Activated CD4-positive, alpha-beta T cell treated with anti-CD3 and anti-CD28 coated beads for 36 hours (primary cell): ENCODE results near the gene XKR7. TPM values are rescaled to one million over a fixed set of nuclear protein-coding genes. Genes with fewer than 3 reads are reported as not detected.
"Not testable (repeated sequence)": the region's sequence is repeated elsewhere in the genome, so short reads cannot be mapped to it uniquely, and the experiment has no call there.

Experiments used
- ATAC-seq: fragments of 200-7000 bp; cut with Tn5 transposase; one replicate; pipeline ENCODE4 v1.10.0; 2021; ENCODE audit warnings: mild to moderate bottlenecking, moderate library complexity
- CTCF ChIA-PET: fragments of 350-600 bp; sonication (Branson Sonifier 250); formaldehyde crosslinking; loops from one replicate; lab custom pipeline; 2021; ENCODE audit warnings: antibody characterized with exemption; lab: Charles Lee
- POLR2A ChIA-PET: fragments of 350-600 bp; sonication (Branson Sonifier 250); formaldehyde crosslinking; loops from one replicate; lab custom pipeline; 2021; ENCODE audit warnings: antibody characterized with exemption, inconsistent platforms; lab: Charles Lee
- DNase-seq: peaks from one replicate; pipeline ENCODE4 v3.0.0-alpha.2; 2020
- H3K27ac Mint-ChIP-seq: one replicate; pipeline ENCODE4 v1.8.0; 2021; ENCODE audit warnings: mixed read lengths
- H3K27me3 Mint-ChIP-seq: one replicate; pipeline ENCODE4 v1.8.0; 2021; ENCODE audit warnings: mixed read lengths
- H3K36me3 Mint-ChIP-seq: one replicate; pipeline ENCODE4 v1.8.0; 2021; ENCODE audit warnings: low read depth, mixed read lengths
- H3K4me1 Mint-ChIP-seq: one replicate; pipeline ENCODE4 v1.8.0; 2021; ENCODE audit warnings: mixed read lengths
- H3K4me3 Mint-ChIP-seq: one replicate; pipeline ENCODE4 v1.8.0; 2021; ENCODE audit warnings: mild to moderate bottlenecking, moderate library complexity, mixed read lengths
- H3K9me3 Mint-ChIP-seq: one replicate; pipeline ENCODE4 v1.8.0; 2021; ENCODE audit warnings: low read depth, mixed read lengths
- intact Hi-C, 2 experiments: fragments of 100-400 bp; cut with DNase I in 1 of 2; cut with micrococcal nuclease in 1 of 2; formaldehyde crosslinking; loops; one replicate each; pipeline versions ENCODE4 v1.14.2 to v1.15.1; 2022 to 2024; cut with DNase I, micrococcal nuclease
- total RNA-seq, 2 experiments: library from RNA; stranded (reverse); gene quantifications; one replicate each; pipeline ENCODE4 v1.2.3, GENCODE V29; 2021

Gene XKR7
- under 1 TPM in 1 of 2 experiments, not detected in 1; 0.02 TPM for total RNA-seq

DNA sequence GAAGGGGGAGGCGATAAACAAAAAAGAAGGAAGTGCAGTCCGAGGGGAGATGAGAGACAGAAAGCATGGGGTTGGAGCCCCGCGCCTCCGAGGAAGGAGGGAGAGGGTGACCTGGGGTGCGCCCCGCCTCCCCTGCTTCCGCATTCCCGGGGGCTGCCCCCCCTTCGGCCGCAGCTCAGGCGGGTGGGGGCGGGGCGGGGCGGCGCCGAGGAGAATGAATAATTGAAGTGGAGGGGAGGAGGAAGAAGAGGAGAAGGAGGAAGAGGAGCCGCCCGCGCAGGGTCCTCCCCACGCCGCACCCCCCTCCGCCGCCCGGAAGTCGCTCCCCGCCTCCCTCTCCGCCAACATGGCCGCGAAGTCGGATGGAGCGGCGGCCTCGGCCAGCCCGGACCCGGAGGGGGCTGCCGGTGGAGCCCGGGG is at the start of gene XKR7:
XKR7 (plus strand) TSS at position 322 of the 420 bp plus-strand sequence; CDS start at position 347, 25 bp downstream.
- H3K27ac Mint-ChIP-seq, result no peak within 1 kb of the TSS
- peaks cover 2% of the 10 kb centered on the region for H3K4me1 Mint-ChIP-seq
- H3K36me3 Mint-ChIP-seq, result no peaks in the 10 kb centered on the region
- peak; percentile 47 for DNase-seq
- peak; percentile 39 for ATAC-seq
- H3K4me3 Mint-ChIP-seq, result peak within 1 kb of the TSS; percentile 70
- intact Hi-C loops, result loop anchor here in 1 of 2 experiments (1.0 kb wide), 1 partner anchor 16 kb away; the partner anchor contains the start of gene PDRG1
- no peaks in the 10 kb centered on the region for H3K9me3 Mint-ChIP-seq
- POLR2A ChIA-PET, result no interaction called here
- H3K27me3 Mint-ChIP-seq, result peaks cover 52% of the 10 kb centered on the region
- CTCF ChIA-PET, result no interaction called here

DNA sequence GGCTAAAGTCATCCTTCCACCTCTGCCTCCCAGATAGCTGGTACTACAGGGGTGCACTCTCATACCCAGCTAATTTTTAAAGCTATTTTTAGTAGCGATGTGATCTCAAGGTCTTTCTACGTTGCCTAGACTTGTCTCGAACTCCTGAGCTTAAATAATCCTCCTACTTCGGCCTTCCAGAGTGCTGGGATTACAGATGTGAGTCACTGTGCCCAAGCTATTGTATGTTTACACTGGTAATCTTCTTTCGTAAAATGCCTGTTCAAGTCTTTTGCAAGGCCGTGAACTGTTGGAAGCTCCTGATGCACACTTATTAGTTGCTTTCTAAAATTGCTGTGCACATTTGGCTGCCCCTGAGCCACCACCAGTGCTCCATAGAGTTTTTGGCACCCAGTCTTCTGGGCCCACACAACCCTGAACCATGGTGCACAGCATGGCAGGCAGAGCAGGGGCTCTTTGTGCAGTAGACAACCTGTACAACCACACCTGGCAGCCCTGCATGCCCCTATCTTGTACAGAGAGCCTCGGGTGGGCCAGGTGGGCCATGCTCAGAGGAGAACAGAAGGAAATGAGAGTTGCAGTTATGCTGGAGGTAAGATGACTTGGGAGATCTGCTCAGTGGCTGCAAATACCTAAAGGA is 49.4 kb upstream of the XKR7 start:
- Mint-ChIP-seq H3K4me3 (no peak overlapping the region), H3K27ac (no peak overlapping the region), H3K36me3 (no peaks in the 10 kb centered on the region), H3K9me3 (no peaks in the 10 kb centered on the region), H3K27me3 (peaks cover 13% of the 10 kb centered on the region), H3K4me1 (no peaks in the 10 kb centered on the region)
- ChIA-PET CTCF (interaction anchor here (1.1 to 1.3 kb wide), 2 partner anchors 10 to 173 kb away, joined by 3 read pairs; no protein-coding TSS in a partner anchor), POLR2A (no interaction called here)
- intact Hi-C loops, result no loop called here
- DNase-seq (no peak), ATAC-seq (no peak)

GRCh38 chr20:31919410-31920155 is 48.4 kb upstream of the XKR7 start:
- no peak overlapping the region for H3K27ac Mint-ChIP-seq
- peaks cover 19% of the 10 kb centered on the region for H3K27me3 Mint-ChIP-seq
- no peak overlapping the region for H3K4me3 Mint-ChIP-seq
- no peaks in the 10 kb centered on the region for H3K9me3 Mint-ChIP-seq
- ATAC-seq (no peak), DNase-seq (no peak)
- intact Hi-C loops, result no loop called here
- ChIA-PET CTCF (interaction anchor here (1.2 to 1.4 kb wide), 3 partner anchors 11 to 96 kb away, joined by 3 read pairs; no protein-coding TSS in a partner anchor), POLR2A (no interaction called here)
- H3K36me3 Mint-ChIP-seq, result no peaks in the 10 kb centered on the region
- no peaks in the 10 kb centered on the region for H3K4me1 Mint-ChIP-seq

GRCh38 chr20:31920275-31920855 is 47.6 kb upstream of the XKR7 start:
- ChIA-PET CTCF (interaction anchor here (1.2 to 1.4 kb wide), 2 partner anchors 10 to 97 kb away, joined by 3 read pairs; no protein-coding TSS in a partner anchor), POLR2A (no interaction called here)
- Mint-ChIP-seq H3K27me3 (peaks cover 19% of the 10 kb centered on the region), H3K4me1 (no peaks in the 10 kb centered on the region), H3K4me3 (no peak overlapping the region), H3K9me3 (no peaks in the 10 kb centered on the region), H3K27ac (no peak overlapping the region), H3K36me3 (no peaks in the 10 kb centered on the region)
- intact Hi-C loops, result no loop called here
- no peak for DNase-seq
- no peak for ATAC-seq

GRCh38 chr20:31921480-31921879 is 46.5 kb upstream of the XKR7 start:
- ATAC-seq, DNase-seq, H3K4me3 Mint-ChIP-seq, POLR2A ChIA-PET, H3K36me3 Mint-ChIP-seq, H3K4me1 Mint-ChIP-seq, H3K9me3 Mint-ChIP-seq, intact Hi-C loops, H3K27ac Mint-ChIP-seq: not testable (repeated sequence)
- CTCF ChIA-PET, result interaction anchor here (0.7 kb wide), 1 partner anchor 30 kb away, joined by 3 read pairs; no protein-coding TSS in a partner anchor
- peaks cover 23% of the 10 kb centered on the region for H3K27me3 Mint-ChIP-seq

GRCh38 chr20:31922181-31922580 is 45.8 kb upstream of the XKR7 start:
- ChIA-PET CTCF (interaction anchor here (1.6 kb wide), 1 partner anchor 104 kb away, joined by 5 read pairs; no protein-coding TSS in a partner anchor), POLR2A (no interaction called here)
- no peak overlapping the region for H3K4me3 Mint-ChIP-seq
- no peak for DNase-seq
- no peaks in the 10 kb centered on the region for H3K4me1 Mint-ChIP-seq
- H3K27me3 Mint-ChIP-seq, result peaks cover 23% of the 10 kb centered on the region
- no peak for ATAC-seq
- H3K9me3 Mint-ChIP-seq, result no peaks in the 10 kb centered on the region
- H3K36me3 Mint-ChIP-seq, result no peaks in the 10 kb centered on the region
- intact Hi-C loops, result no loop called here
- H3K27ac Mint-ChIP-seq, result no peak overlapping the region

DNA sequence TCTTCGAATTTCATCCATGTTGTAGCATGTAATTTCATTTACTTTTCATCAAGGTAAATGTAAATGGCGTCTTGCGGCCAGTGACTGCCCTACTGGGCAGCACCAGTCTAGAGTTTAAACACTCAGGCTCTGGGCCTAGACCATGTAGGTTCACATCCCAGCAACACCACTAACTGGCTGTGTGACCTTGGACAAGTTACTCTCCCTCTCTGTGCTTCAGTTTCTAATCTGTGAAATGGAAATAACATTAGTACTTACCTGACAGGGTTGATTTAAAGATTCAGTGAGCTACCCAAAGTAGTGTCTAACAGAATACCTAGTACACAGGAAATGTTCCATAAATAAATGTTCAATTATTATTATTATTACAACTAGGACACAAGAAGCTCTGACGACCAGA is 45.4 kb upstream of the XKR7 start:
- POLR2A ChIA-PET, result no interaction called here
- no peak for DNase-seq

GRCh38 chr20:31923388-31924331 is 44.3 kb upstream of the XKR7 start:
- ChIA-PET CTCF (interaction anchor here (1.6 kb wide), 1 partner anchor 103 kb away, joined by 5 read pairs; no protein-coding TSS in a partner anchor), POLR2A (no interaction called here)
- intact Hi-C loops, result no loop called here
- H3K27me3 Mint-ChIP-seq, result peaks cover 25% of the 10 kb centered on the region
- no peak overlapping the region for H3K27ac Mint-ChIP-seq
- H3K4me3 Mint-ChIP-seq, result no peak overlapping the region
- no peaks in the 10 kb centered on the region for H3K4me1 Mint-ChIP-seq
- ATAC-seq (peak; percentile 44), DNase-seq (peak; percentile 11)
- no peaks in the 10 kb centered on the region for H3K36me3 Mint-ChIP-seq
- H3K9me3 Mint-ChIP-seq, result no peaks in the 10 kb centered on the region

More for the DNA sequence above, 45.4 kb upstream of the XKR7 start:
- H3K9me3 Mint-ChIP-seq, result no peaks in the 10 kb centered on the region
- no peak overlapping the region for H3K27ac Mint-ChIP-seq
- no peak for ATAC-seq
- peaks cover 23% of the 10 kb centered on the region for H3K27me3 Mint-ChIP-seq
- intact Hi-C loops, result no loop called here
- H3K4me3 Mint-ChIP-seq, result no peak overlapping the region
- CTCF ChIA-PET, result interaction anchor here (1.6 kb wide), 1 partner anchor 104 kb away, joined by 5 read pairs; no protein-coding TSS in a partner anchor
- no peaks in the 10 kb centered on the region for H3K4me1 Mint-ChIP-seq
- H3K36me3 Mint-ChIP-seq, result no peaks in the 10 kb centered on the region

DNA sequence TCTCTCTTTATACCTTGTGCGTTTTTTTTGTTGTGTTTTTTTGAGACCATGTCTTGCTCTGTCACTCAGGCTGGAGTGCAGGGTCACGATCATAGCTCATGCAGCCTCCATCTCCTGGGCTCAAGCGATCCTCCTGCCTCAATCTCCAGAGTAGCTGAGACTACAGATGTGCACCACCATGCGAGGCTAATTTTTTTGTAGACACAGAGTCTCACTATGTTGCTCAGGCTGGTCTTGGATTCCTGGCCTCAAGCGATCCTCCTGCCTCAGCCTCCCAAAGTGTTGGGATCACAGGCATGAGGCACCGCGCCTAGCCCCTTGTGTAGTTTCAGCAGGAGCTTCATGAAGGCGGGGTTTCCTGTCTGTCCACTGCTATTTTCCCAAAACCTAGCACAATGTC is 43.4 kb upstream of the XKR7 start:
- H3K36me3 Mint-ChIP-seq, result no peaks in the 10 kb centered on the region
- intact Hi-C loops, result no loop called here
- H3K4me3 Mint-ChIP-seq, result no peak overlapping the region
- ATAC-seq (no peak), DNase-seq (no peak)
- no peaks in the 10 kb centered on the region for H3K4me1 Mint-ChIP-seq
- H3K27me3 Mint-ChIP-seq, result peaks cover 20% of the 10 kb centered on the region
- no peak overlapping the region for H3K27ac Mint-ChIP-seq
- ChIA-PET POLR2A (no interaction called here), CTCF (no interaction called here)
- H3K9me3 Mint-ChIP-seq, result no peaks in the 10 kb centered on the region

GRCh38 chr20:31925631-31926030 is 42.3 kb upstream of the XKR7 start:
- intact Hi-C loops, result no loop called here
- ChIA-PET POLR2A (no interaction called here), CTCF (no interaction called here)
- Mint-ChIP-seq H3K4me1 (no peaks in the 10 kb centered on the region), H3K36me3 (no peaks in the 10 kb centered on the region), H3K27me3 (peaks cover 20% of the 10 kb centered on the region), H3K27ac (no peak overlapping the region), H3K9me3 (no peaks in the 10 kb centered on the region), H3K4me3 (no peak overlapping the region)
- no peak for DNase-seq
- no peak for ATAC-seq
